ENCODE measurements around the gene TMTC1.

TMTC1 gene

GRCh38 chr12:29656762-29657538, 126.8 kb downstream of the TMTC1 start:
- Histone ChIP-seq H3K27me3 (ENCODE audit: insufficient read depth, low read length) (no peaks in the 10 kb centered on the region), H3K36me3 (ENCODE audit: insufficient read depth, low read length) (no peaks in the 10 kb centered on the region), H2AFZ (ENCODE audit: low read length) (no peak overlapping the region), H3K4me2 (ENCODE audit: low read length) (no peak overlapping the region), H3K9me2 (ENCODE audit: low read depth, low read length) (no peaks in the 10 kb centered on the region), H3F3A (ENCODE audit: insufficient read depth, low read length) (no peaks in the 10 kb centered on the region), H4K20me1 (ENCODE audit: insufficient read depth, low read length) (no peaks in the 10 kb centered on the region), H3K27ac (ENCODE audit: low read depth, low read length, poor library complexity, severe bottlenecking) (no peak overlapping the region), H3K9me3 (ENCODE audit: low read length) (no peaks in the 10 kb centered on the region), H3K4me3 (ENCODE audit: low read depth, low read length, poor library complexity, severe bottlenecking) (no peak overlapping the region), H3K4me1 (ENCODE audit: insufficient read depth, low read length, severe bottlenecking) (no peaks in the 10 kb centered on the region), H3K79me2 (ENCODE audit: insufficient read depth, low read length) (no peaks in the 10 kb centered on the region), H3K9ac (ENCODE audit: low read length) (no peak overlapping the region)
- TF ChIP-seq EZH2 (IDR thresholded peaks at IDR 0.05; ENCODE audit: borderline replicate concordance, low read length), result no peak
- TF ChIP-seq CTCF (IDR thresholded peaks at IDR 0.05; ENCODE audit: low read length), result no peak

GRCh38 chr12:29655861-29656260, 127.9 kb downstream of the TMTC1 start:
- H3K9me2 ChIP-seq (ENCODE audit: low read depth, low read length), result no peaks in the 10 kb centered on the region
- H3K4me2 ChIP-seq (ENCODE audit: low read length), result no peak overlapping the region
- H3K9me3 ChIP-seq (ENCODE audit: low read length), result no peaks in the 10 kb centered on the region
- H3K79me2 ChIP-seq (ENCODE audit: insufficient read depth, low read length), result no peaks in the 10 kb centered on the region
- no peak overlapping the region for H2AFZ ChIP-seq (ENCODE audit: low read length)
- H3K4me3 ChIP-seq (ENCODE audit: low read depth, low read length, poor library complexity, severe bottlenecking), result no peak overlapping the region
- no peaks in the 10 kb centered on the region for H3K27me3 ChIP-seq (ENCODE audit: insufficient read depth, low read length)
- H3F3A ChIP-seq (ENCODE audit: insufficient read depth, low read length), result no peaks in the 10 kb centered on the region
- H3K9ac ChIP-seq (ENCODE audit: low read length), result no peak overlapping the region
- no peak for TF ChIP-seq EZH2 (IDR thresholded peaks at IDR 0.05; ENCODE audit: borderline replicate concordance, low read length)
- TF ChIP-seq CTCF (IDR thresholded peaks at IDR 0.05; ENCODE audit: low read length), result no peak
- H3K36me3 ChIP-seq (ENCODE audit: insufficient read depth, low read length), result no peaks in the 10 kb centered on the region
- H4K20me1 ChIP-seq (ENCODE audit: insufficient read depth, low read length), result no peaks in the 10 kb centered on the region
- no peaks in the 10 kb centered on the region for H3K4me1 ChIP-seq (ENCODE audit: insufficient read depth, low read length, severe bottlenecking)
- H3K27ac ChIP-seq (ENCODE audit: low read depth, low read length, poor library complexity, severe bottlenecking), result no peak overlapping the region

GRCh38 chr12:29653286-29653685, 130.5 kb downstream of the TMTC1 start:
- Histone ChIP-seq H3K36me3 (ENCODE audit: insufficient read depth, low read length) (no peaks in the 10 kb centered on the region), H3K9ac (ENCODE audit: low read length) (no peak overlapping the region), H3K79me2 (ENCODE audit: insufficient read depth, low read length) (no peaks in the 10 kb centered on the region), H3K9me2 (ENCODE audit: low read depth, low read length) (no peaks in the 10 kb centered on the region), H3K27me3 (ENCODE audit: insufficient read depth, low read length) (no peaks in the 10 kb centered on the region), H3F3A (ENCODE audit: insufficient read depth, low read length) (no peaks in the 10 kb centered on the region), H3K4me1 (ENCODE audit: insufficient read depth, low read length, severe bottlenecking) (no peaks in the 10 kb centered on the region), H4K20me1 (ENCODE audit: insufficient read depth, low read length) (no peaks in the 10 kb centered on the region), H2AFZ (ENCODE audit: low read length) (no peak overlapping the region), H3K4me3 (ENCODE audit: low read depth, low read length, poor library complexity, severe bottlenecking) (no peak overlapping the region), H3K27ac (ENCODE audit: low read depth, low read length, poor library complexity, severe bottlenecking) (no peak overlapping the region), H3K4me2 (ENCODE audit: low read length) (no peak overlapping the region), H3K9me3 (ENCODE audit: low read length) (no peaks in the 10 kb centered on the region)
- TF ChIP-seq EZH2 (IDR thresholded peaks at IDR 0.05; ENCODE audit: borderline replicate concordance, low read length) (no peak), CTCF (IDR thresholded peaks at IDR 0.05; ENCODE audit: low read length) (no peak)

All from OCI-LY1 (cell line).